ENCODE data around the gene ODAPH. TPM values are rescaled to one million over a fixed set of nuclear protein-coding genes. Genes with fewer than 3 reads are reported as not detected.

Gene ODAPH
- total and polyA plus RNA-seq, 2 experiments from 2014 or later, result 0.16 to 0.24 TPM

- no peak for DNase-seq (ENCODE audit: low read depth in 1 of 2, low spot score in 1 of 2)
- Histone ChIP-seq H3K36me3 (no peaks in the 10 kb centered on the region), H3K27me3 (no peaks in the 10 kb centered on the region), H3K27ac (no peak overlapping the region), H3K4me3 (no peak overlapping the region), H3K4me1 (ENCODE audit: low read depth) (no peaks in the 10 kb centered on the region), H3K9me3 (ENCODE audit: low read depth) (no peaks in the 10 kb centered on the region)
- TF ChIP-seq, protein P1, sequence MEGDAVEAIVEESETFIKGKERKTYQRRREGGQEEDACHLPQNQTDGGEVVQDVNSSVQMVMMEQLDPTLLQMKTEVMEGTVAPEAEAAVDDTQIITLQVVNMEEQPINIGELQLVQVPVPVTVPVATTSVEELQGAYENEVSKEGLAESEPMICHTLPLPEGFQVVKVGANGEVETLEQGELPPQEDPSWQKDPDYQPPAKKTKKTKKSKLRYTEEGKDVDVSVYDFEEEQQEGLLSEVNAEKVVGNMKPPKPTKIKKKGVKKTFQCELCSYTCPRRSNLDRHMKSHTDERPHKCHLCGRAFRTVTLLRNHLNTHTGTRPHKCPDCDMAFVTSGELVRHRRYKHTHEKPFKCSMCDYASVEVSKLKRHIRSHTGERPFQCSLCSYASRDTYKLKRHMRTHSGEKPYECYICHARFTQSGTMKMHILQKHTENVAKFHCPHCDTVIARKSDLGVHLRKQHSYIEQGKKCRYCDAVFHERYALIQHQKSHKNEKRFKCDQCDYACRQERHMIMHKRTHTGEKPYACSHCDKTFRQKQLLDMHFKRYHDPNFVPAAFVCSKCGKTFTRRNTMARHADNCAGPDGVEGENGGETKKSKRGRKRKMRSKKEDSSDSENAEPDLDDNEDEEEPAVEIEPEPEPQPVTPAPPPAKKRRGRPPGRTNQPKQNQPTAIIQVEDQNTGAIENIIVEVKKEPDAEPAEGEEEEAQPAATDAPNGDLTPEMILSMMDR (IDR thresholded peaks at IDR 0.05; ENCODE audit: low read depth, low read length), result no peak
These were observed 56.4 kb downstream of the ODAPH start for GRCh38 chr4:75612306-75612705.

Other genes starting within 250 kb of the ODAPH start
- gene RCHY1, start 41.7 kb upstream of the ODAPH start, total RNA-seq, result 16.5 and 22.3 TPM in 2 replicates
- 29.6 and 52.5 TPM in 2 replicates for gene RCHY1, start 41.7 kb upstream of the ODAPH start, polyA plus RNA-seq
- 14.0 and 16.8 TPM in 2 replicates for gene THAP6, start 41.6 kb upstream of the ODAPH start, total RNA-seq
- 22.2 and 35.6 TPM in 2 replicates for gene THAP6, start 41.6 kb upstream of the ODAPH start, polyA plus RNA-seq
- gene CDKL2, start 74.5 kb downstream of the ODAPH start, total RNA-seq, result 2.4 and 2.5 TPM in 2 replicates
- 2.0 and 4.4 TPM in 2 replicates for gene CDKL2, start 74.5 kb downstream of the ODAPH start, polyA plus RNA-seq
- gene G3BP2, start 117.3 kb downstream of the ODAPH start, total RNA-seq, result 203 and 210 TPM in 2 replicates
- 181 and 194 TPM in 2 replicates for gene G3BP2, start 117.3 kb downstream of the ODAPH start, polyA plus RNA-seq
- 45.1 and 47.9 TPM in 2 replicates for gene USO1, start 168.5 kb downstream of the ODAPH start, total RNA-seq
- gene USO1, start 168.5 kb downstream of the ODAPH start, polyA plus RNA-seq, result 46.6 and 50.5 TPM in 2 replicates